GM12878 (cell line): ENCODE measurements around the gene THRB. TPM values are rescaled to one million over a fixed set of nuclear protein-coding genes. Genes with fewer than 3 reads are reported as not detected.

ENCODE experiments used
- EGR1 ChIP-seq, 2 experiments: IDR thresholded peaks; 1 replicate in 1 of 2; 2 replicates in 1 of 2; pipeline ENCODE4 v1.6.1; 2011 to 2012; ENCODE audit warnings: low read depth in 2 of 2, low read length in 2 of 2, borderline replicate concordance in 1 of 2, mild to moderate bottlenecking in 1 of 2, moderate library complexity in 1 of 2
- EZH2 ChIP-seq: IDR thresholded peaks from 2 replicates; pipeline ENCODE4 v1.6.1; 2012; ENCODE audit warnings: low read depth, mild to moderate bottlenecking, control low read depth, inconsistent platforms, low read length, borderline replicate concordance; ENCODE audit not compliant: control insufficient read depth
- MEF2A ChIP-seq: IDR thresholded peaks from 2 replicates; pipeline ENCODE4 v1.6.1; 2011; ENCODE audit warnings: low read depth, mild to moderate bottlenecking, low read length, moderate library complexity; ENCODE audit not compliant: insufficient read depth
- MTA2 ChIP-seq: fragments of 450-650 bp; IDR thresholded peaks from 2 replicates; pipeline ENCODE4 v1.6.1; 2016; ENCODE audit warnings: low read depth, mild to moderate bottlenecking, moderate library complexity
- PRDM15 ChIP-seq: fragments of 450-650 bp; formaldehyde crosslinking; IDR thresholded peaks from 2 replicates; pipeline ENCODE4 v1.4.0; 2020; ENCODE audit warnings: mild to moderate bottlenecking, moderate library complexity
- RELB ChIP-seq: fragments of 450-650 bp; IDR thresholded peaks from 2 replicates; pipeline ENCODE4 v1.6.1; 2017; ENCODE audit warnings: low read depth, mild to moderate bottlenecking, moderate library complexity
- RFX5 ChIP-seq: IDR thresholded peaks from 2 replicates; pipeline ENCODE4 v1.6.1; 2011; ENCODE audit warnings: low read depth, low read length, improper control_type of control experiment
- SIN3A ChIP-seq: IDR thresholded peaks from 2 replicates; pipeline ENCODE4 v1.6.1; 2012; ENCODE audit warnings: low read depth, low read length, improper control_type of control experiment
- SKIL ChIP-seq: fragments of 450-650 bp; IDR thresholded peaks from 2 replicates; pipeline ENCODE4 v1.6.1; 2017; ENCODE audit warnings: mild to moderate bottlenecking, low read depth, inconsistent platforms; ENCODE audit not compliant: poor library complexity, severe bottlenecking
- SPI1 ChIP-seq: IDR thresholded peaks from 2 replicates; pipeline ENCODE4 v1.6.1; 2011; ENCODE audit warnings: low read depth, mild to moderate bottlenecking, low read length, moderate library complexity, borderline replicate concordance; ENCODE audit not compliant: insufficient read depth
- STAT1 ChIP-seq: fragments of 450-650 bp; conservative IDR thresholded peaks from 2 replicates; pipeline ENCODE4 v1.6.1; 2014; ENCODE audit warnings: antibody characterized with exemption, mild to moderate bottlenecking
- ZNF207 ChIP-seq: fragments of 450-650 bp; IDR thresholded peaks from 2 replicates; pipeline ENCODE4 v1.6.1; 2014; ENCODE audit warnings: antibody characterized with exemption, mild to moderate bottlenecking, borderline replicate concordance
- polyA plus RNA-seq, 11 experiments: library from polyadenylated mRNA; depleted of rRNA in 4 of 11; unstranded in 6 of 11; stranded (reverse) in 5 of 11; fragments of >200 nt; fragmentation: Nextera tagmentation in 4 of 11; fragmentation: Illumina TruSeq in 1 of 11; extraction: Ambion mirVana in 4 of 11; extraction: Trizol in 1 of 11; gene quantifications; 1 replicate in 1 of 11; 2 replicates in 10 of 11; pipeline versions ENCODE4 v1.2.1 to v1.2.3, GENCODE V29; 2011 to 2016; ENCODE audit warnings: inconsistent platforms in 2 of 11, missing spikeins in 2 of 11, low read depth in 1 of 11
- total RNA-seq, 4 experiments: library from RNA; depleted of rRNA in 3 of 4; stranded (reverse); fragments of >200 nt in 3 of 4; fragmentation: Illumina TruSeq in 1 of 4; extraction: Trizol in 1 of 4; gene quantifications; 2 replicates each; pipeline versions ENCODE4 v1.2.1 to v1.2.3, GENCODE V29; 2013 to 2021

THRB gene
- total and polyA plus RNA-seq, 10 of the 15 experiments (the other 5 are each of a cell fraction or from before 2014, with no cell fraction given), result 0.05 TPM; not detected in 9

- TF ChIP-seq PRDM15 (CRISPR knock-in tag) (no peak), EZH2 (no peak), MEF2A (no peak), SPI1 (no peak), MTA2 (peak; percentile 15; the same call in 1 of the 2 replicates), EGR1 (IDR thresholded peaks at IDR 0.05; ENCODE audit: borderline replicate concordance in 1 of 2, low read depth in 2 of 2, low read length in 2 of 2) (no peak), RELB (peak; percentile 19; the same call in 1 of the 2 replicates), STAT1 (no peak), SIN3A (no peak), SKIL (peak; percentile 25), ZNF207 (no peak), RFX5 (no peak)
Observed at GRCh38 chr3:24519368-24520100, 24.9 kb upstream of the THRB start (continued).
